HCT116 (cell line): Measurements from ENCODE around the gene CASR. TPM values are rescaled to one million over a fixed set of nuclear protein-coding genes. Genes with fewer than 3 reads are reported as not detected.

Source experiments
- ATAC-seq: fragments of 200-7000 bp; cut with Tn5 transposase; 2 replicates; pipeline ENCODE4 v1.9.1; 2020; ENCODE audit warnings: mild to moderate bottlenecking, moderate library complexity
- BruUV-seq: library from RNA; stranded (reverse); fragments of 400-500 nt; replicated peaks from 2 replicates; lab custom pipeline; 2021; lab: Mats Ljungman, UMichigan
- CTCF ChIA-PET: fragments of 300-600 bp; sonication (Branson Sonifier 250); formaldehyde crosslinking; loops from one replicate; lab custom pipeline; 2021; ENCODE audit warnings: antibody characterized with exemption; lab: Charles Lee
- POLR2A ChIA-PET: fragments of 300-600, 350-600 bp; sonication (Branson Sonifier 250); formaldehyde crosslinking; loops from one replicate; lab custom pipeline; 2021; ENCODE audit warnings: antibody characterized with exemption; lab: Charles Lee
- RAD21 ChIA-PET, 2 experiments: fragments of 300-600 bp; sonication (Branson Sonifier 250); formaldehyde crosslinking; loops; one replicate each; lab custom pipeline; 2023; ENCODE audit warnings: low total read pairs in 2 of 2; ENCODE audit not compliant: uncharacterized antibody in 2 of 2, unreplicated experiment in 2 of 2, low non-redundant PET in 1 of 2; lab: Charles Lee
- DNase-seq: peaks from one replicate; pipeline ENCODE4 v3.0.0-alpha.2; 2010; ENCODE audit warnings: low read depth, low spot score
- H2AFZ ChIP-seq: fragments of 200-600 bp; shearing (Covaris generic), sonication (generic); 2 replicates; pipeline ENCODE4 v1.6.1; 2017; ENCODE audit warnings: low read depth, mixed run types, mixed read lengths, antibody characterized with exemption, low read length; ENCODE audit not compliant: poor library complexity, severe bottlenecking
- H3K27ac ChIP-seq: 2 replicates; pipeline ENCODE4 v1.5.1; 2012; ENCODE audit warnings: low read depth, low read length
- H3K27me3 ChIP-seq: fragments of 200-600 bp; sonication (generic); 2 replicates; pipeline ENCODE4 v1.6.1; 2016; ENCODE audit warnings: mixed run types, low read length, mixed read lengths; ENCODE audit not compliant: insufficient read depth
- H3K36me3 ChIP-seq, 2 experiments: fragments of 200-500 bp in 1 of 2; fragments of 200-600 bp in 1 of 2; sonication (Bioruptor generic) in 1 of 2; sonication (generic) in 1 of 2; 2 replicates each; pipeline versions ENCODE4 v1.5.1 to v1.6.1; 2014 to 2016; ENCODE audit warnings: low read length in 2 of 2, inconsistent platforms in 1 of 2, mixed read lengths in 1 of 2, mixed run types in 1 of 2; ENCODE audit not compliant: insufficient read depth in 2 of 2, control insufficient read depth in 1 of 2
- H3K4me1 ChIP-seq, 2 experiments: fragments of 200-600 bp in 1 of 2; sonication (generic) in 1 of 2; 2 replicates each; pipeline versions ENCODE4 v1.5.1 to v1.6.1; 2012 to 2017; ENCODE audit warnings: low read length in 2 of 2, inconsistent platforms in 1 of 2, mild to moderate bottlenecking in 1 of 2, mixed read lengths in 1 of 2, mixed run types in 1 of 2, moderate library complexity in 1 of 2; ENCODE audit not compliant: insufficient read depth in 2 of 2, control insufficient read depth in 1 of 2
- H3K4me2 ChIP-seq: fragments of 200-600 bp; sonication (generic); 2 replicates; pipeline ENCODE4 v1.6.1; 2017; ENCODE audit warnings: mixed run types, low read length, mixed read lengths
- H3K4me3 ChIP-seq, 2 experiments: fragments of 200-600 bp in 1 of 2; sonication (generic) in 1 of 2; replicated peaks in 1 of 2; 2 replicates each; pipeline ENCODE4 v1.5.1; 2011 to 2016; ENCODE audit warnings: low read length in 2 of 2, control low read depth in 1 of 2, low read depth in 1 of 2, mild to moderate bottlenecking in 1 of 2, mixed read lengths in 1 of 2, mixed run types in 1 of 2
- H3K79me2 ChIP-seq: fragments of 200-600 bp; sonication (generic); 2 replicates; pipeline ENCODE4 v1.6.1; 2017; ENCODE audit warnings: mild to moderate bottlenecking, mixed run types, low read length, moderate library complexity, mixed read lengths; ENCODE audit not compliant: insufficient read depth
- H3K9ac ChIP-seq: fragments of 200-600 bp; sonication (generic); 2 replicates; pipeline ENCODE4 v1.6.1; 2016; ENCODE audit warnings: low read length, mixed read lengths
- H3K9me2 ChIP-seq: fragments of 200-600 bp; sonication (generic), shearing (Covaris generic); 2 replicates; pipeline ENCODE4 v1.6.1; 2017; ENCODE audit warnings: mixed run types, mild to moderate bottlenecking, moderate library complexity; ENCODE audit not compliant: insufficient read depth
- H3K9me3 ChIP-seq, 2 experiments: fragments of 200-500 bp in 1 of 2; fragments of 200-600 bp in 1 of 2; sonication (Bioruptor generic) in 1 of 2; sonication (generic) in 1 of 2; 2 replicates each; pipeline ENCODE4 v1.6.1; 2014 to 2017; ENCODE audit warnings: low read length in 2 of 2, mixed read lengths in 2 of 2, inconsistent platforms in 1 of 2, low read depth in 1 of 2, mild to moderate bottlenecking in 1 of 2, mixed run types in 1 of 2, moderate library complexity in 1 of 2; ENCODE audit not compliant: control insufficient read depth in 1 of 2, insufficient read depth in 1 of 2
- H4K20me1 ChIP-seq: fragments of 200-600 bp; sonication (generic), shearing (Covaris generic); 2 replicates; pipeline ENCODE4 v1.6.1; 2017; ENCODE audit warnings: mixed run types, mild to moderate bottlenecking, moderate library complexity; ENCODE audit not compliant: insufficient read depth
- CBX3 ChIP-seq: IDR thresholded peaks from 2 replicates; pipeline ENCODE4 v1.6.1; 2012; ENCODE audit warnings: low read depth
- EGR1 ChIP-seq: IDR thresholded peaks from 2 replicates; pipeline ENCODE4 v1.6.1; 2012; ENCODE audit warnings: low read depth
- ELF1 ChIP-seq: IDR thresholded peaks from 2 replicates; pipeline ENCODE4 v1.6.1; 2012; ENCODE audit warnings: low read depth, borderline replicate concordance
- EZH2 ChIP-seq: fragments of 200-600 bp; sonication (generic); IDR thresholded peaks from 2 replicates; pipeline ENCODE4 v1.6.1; 2017; ENCODE audit warnings: antibody characterized with exemption, mixed run types
- EZH2phosphoT487 ChIP-seq: fragments of 200-600 bp; IDR thresholded peaks from 2 replicates; pipeline ENCODE4 v1.6.1; 2018; ENCODE audit warnings: antibody characterized with exemption, borderline replicate concordance
- FOSL1 ChIP-seq: IDR thresholded peaks from 2 replicates; pipeline ENCODE4 v1.6.1; 2012; ENCODE audit warnings: low read depth
- JUND ChIP-seq: IDR thresholded peaks from 2 replicates; pipeline ENCODE4 v1.6.1; 2012
- POLR2A ChIP-seq: IDR thresholded peaks from 2 replicates; pipeline ENCODE4 v1.7.0; 2011; ENCODE audit warnings: borderline replicate concordance; ENCODE audit not compliant: insufficient read depth, insufficient read length; ENCODE audit errors: extremely low read depth
- POLR2AphosphoS5 ChIP-seq: IDR thresholded peaks from 2 replicates; pipeline ENCODE4 v1.6.1; 2011; ENCODE audit warnings: mild to moderate bottlenecking, low read depth, low read length, moderate library complexity
- SIN3A ChIP-seq: IDR thresholded peaks from 2 replicates; pipeline ENCODE4 v1.6.1; 2012; ENCODE audit warnings: low read depth
- SP1 ChIP-seq: IDR thresholded peaks from 2 replicates; pipeline ENCODE4 v1.6.1; 2012; ENCODE audit warnings: low read depth
- SRF ChIP-seq: IDR thresholded peaks from 2 replicates; pipeline ENCODE4 v1.6.1; 2012; ENCODE audit warnings: low read depth
- TCF7L2 ChIP-seq: IDR thresholded peaks from 2 replicates; pipeline ENCODE4 v1.7.0; 2011; ENCODE audit warnings: borderline replicate concordance, inconsistent platforms; ENCODE audit not compliant: insufficient read depth, insufficient read length; ENCODE audit errors: extremely low read depth
- YY1 ChIP-seq: IDR thresholded peaks from 2 replicates; pipeline ENCODE4 v1.6.1; 2011; ENCODE audit warnings: low read length, low read depth, moderate library complexity, mild to moderate bottlenecking; ENCODE audit not compliant: insufficient replicate concordance; ENCODE audit errors: extremely low read depth
- ZBTB33 ChIP-seq: IDR thresholded peaks from 2 replicates; pipeline ENCODE4 v1.6.1; 2011; ENCODE audit warnings: mild to moderate bottlenecking, low read length, moderate library complexity; ENCODE audit not compliant: insufficient replicate concordance; ENCODE audit errors: extremely low read depth
- ZFX ChIP-seq: fragments of 450-650 bp; IDR thresholded peaks from 2 replicates; pipeline ENCODE4 v1.6.1; 2017
- intact Hi-C: fragments of 100-400 bp; cut with micrococcal nuclease; formaldehyde crosslinking; loops from 2 replicates; pipeline ENCODE4 v1.10.0; 2022
- total RNA-seq: library from RNA; stranded (reverse); gene quantifications from one replicate; pipeline ENCODE4 v1.2.1, GENCODE V29; 2021; ENCODE audit not compliant: unreplicated experiment
- TF ChIP-seq, protein P1 (sequence below): IDR thresholded peaks from 2 replicates; pipeline ENCODE4 v1.6.1; 2012; ENCODE audit warnings: low read depth

Gene CASR
- total RNA-seq, 1 experiment from 2014 or later, result not detected

DNA sequence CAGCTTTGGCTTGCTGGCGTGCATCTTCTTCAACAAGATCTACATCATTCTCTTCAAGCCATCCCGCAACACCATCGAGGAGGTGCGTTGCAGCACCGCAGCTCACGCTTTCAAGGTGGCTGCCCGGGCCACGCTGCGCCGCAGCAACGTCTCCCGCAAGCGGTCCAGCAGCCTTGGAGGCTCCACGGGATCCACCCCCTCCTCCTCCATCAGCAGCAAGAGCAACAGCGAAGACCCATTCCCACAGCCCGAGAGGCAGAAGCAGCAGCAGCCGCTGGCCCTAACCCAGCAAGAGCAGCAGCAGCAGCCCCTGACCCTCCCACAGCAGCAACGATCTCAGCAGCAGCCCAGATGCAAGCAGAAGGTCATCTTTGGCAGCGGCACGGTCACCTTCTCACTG lies 101.0 kb downstream of the CASR start:
- H3K27ac ChIP-seq, result no peak overlapping the region
- no peaks in the 10 kb centered on the region for H3K79me2 ChIP-seq
- H3K9me3 ChIP-seq, result no peaks in the 10 kb centered on the region
- no peak overlapping the region for H3K9ac ChIP-seq
- ATAC-seq, result no peak
- ChIA-PET RAD21 (no interaction called here), CTCF (no interaction called here), POLR2A (no interaction called here)
- no peaks in the 10 kb centered on the region for H3K4me1 ChIP-seq
- no peak overlapping the region for H3K4me2 ChIP-seq
- no TSS peak for BruUV-seq
- H3K27me3 ChIP-seq, result no peaks in the 10 kb centered on the region
- TF ChIP-seq POLR2A (no peak), POLR2AphosphoS5 (no peak), EZH2phosphoT487 (no peak), SIN3A (no peak), ELF1 (no peak), TCF7L2 (no peak), ZBTB33 (no peak), EGR1 (no peak), YY1 (no peak), ZFX (no peak), SP1 (no peak), CBX3 (no peak), SRF (no peak), EZH2 (no peak), FOSL1 (no peak), JUND (no peak)
- TF ChIP-seq, protein P1, sequence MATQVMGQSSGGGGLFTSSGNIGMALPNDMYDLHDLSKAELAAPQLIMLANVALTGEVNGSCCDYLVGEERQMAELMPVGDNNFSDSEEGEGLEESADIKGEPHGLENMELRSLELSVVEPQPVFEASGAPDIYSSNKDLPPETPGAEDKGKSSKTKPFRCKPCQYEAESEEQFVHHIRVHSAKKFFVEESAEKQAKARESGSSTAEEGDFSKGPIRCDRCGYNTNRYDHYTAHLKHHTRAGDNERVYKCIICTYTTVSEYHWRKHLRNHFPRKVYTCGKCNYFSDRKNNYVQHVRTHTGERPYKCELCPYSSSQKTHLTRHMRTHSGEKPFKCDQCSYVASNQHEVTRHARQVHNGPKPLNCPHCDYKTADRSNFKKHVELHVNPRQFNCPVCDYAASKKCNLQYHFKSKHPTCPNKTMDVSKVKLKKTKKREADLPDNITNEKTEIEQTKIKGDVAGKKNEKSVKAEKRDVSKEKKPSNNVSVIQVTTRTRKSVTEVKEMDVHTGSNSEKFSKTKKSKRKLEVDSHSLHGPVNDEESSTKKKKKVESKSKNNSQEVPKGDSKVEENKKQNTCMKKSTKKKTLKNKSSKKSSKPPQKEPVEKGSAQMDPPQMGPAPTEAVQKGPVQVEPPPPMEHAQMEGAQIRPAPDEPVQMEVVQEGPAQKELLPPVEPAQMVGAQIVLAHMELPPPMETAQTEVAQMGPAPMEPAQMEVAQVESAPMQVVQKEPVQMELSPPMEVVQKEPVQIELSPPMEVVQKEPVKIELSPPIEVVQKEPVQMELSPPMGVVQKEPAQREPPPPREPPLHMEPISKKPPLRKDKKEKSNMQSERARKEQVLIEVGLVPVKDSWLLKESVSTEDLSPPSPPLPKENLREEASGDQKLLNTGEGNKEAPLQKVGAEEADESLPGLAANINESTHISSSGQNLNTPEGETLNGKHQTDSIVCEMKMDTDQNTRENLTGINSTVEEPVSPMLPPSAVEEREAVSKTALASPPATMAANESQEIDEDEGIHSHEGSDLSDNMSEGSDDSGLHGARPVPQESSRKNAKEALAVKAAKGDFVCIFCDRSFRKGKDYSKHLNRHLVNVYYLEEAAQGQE, result no peak
- H2AFZ ChIP-seq, result no peak overlapping the region
- H3K36me3 ChIP-seq, result no peaks in the 10 kb centered on the region
- H3K4me3 ChIP-seq, result no peak overlapping the region
- DNase-seq, result no peak
- intact Hi-C loops, result no loop called here
- H3K9me2 ChIP-seq, result no peaks in the 10 kb centered on the region
- H4K20me1 ChIP-seq, result no peaks in the 10 kb centered on the region
